GM23248 (cell line): ENCODE results near the gene AKAP7. TPM values are rescaled to one million over a fixed set of nuclear protein-coding genes. Genes with fewer than 3 reads are reported as not detected.
A peak's percentile ranks its signal among the peaks of the same experiment; 100 is the strongest.
"Not testable (repeated sequence)": the region's sequence is repeated elsewhere in the genome, so short reads cannot be mapped to it uniquely, and the experiment has no call there.

Experiments used
- DNase-seq: peaks from one replicate; pipeline ENCODE4 v3.0.0-alpha.2; 2015
- H2AFZ ChIP-seq: fragments of 200-600 bp; sonication (generic); 2 replicates; pipeline ENCODE4 v1.6.1; 2016; ENCODE audit warnings: antibody characterized with exemption
- H3F3A ChIP-seq: fragments of 200-600 bp; sonication (generic); 2 replicates; pipeline ENCODE4 v1.6.1; 2016; ENCODE audit warnings: mild to moderate bottlenecking, antibody characterized with exemption, mixed run types; ENCODE audit not compliant: insufficient read depth
- H3K27ac ChIP-seq: fragments of 200-600 bp; sonication (generic); 2 replicates; pipeline ENCODE4 v1.5.1; 2016; ENCODE audit warnings: mild to moderate bottlenecking
- H3K27me3 ChIP-seq: fragments of 200-600 bp; sonication (generic); replicated peaks from 2 replicates; pipeline ENCODE4 v1.6.1; 2016; ENCODE audit warnings: mild to moderate bottlenecking; ENCODE audit not compliant: insufficient read depth
- H3K36me3 ChIP-seq: fragments of 200-600 bp; sonication (generic); 2 replicates; pipeline ENCODE4 v1.6.1; 2016; ENCODE audit warnings: low read depth, mild to moderate bottlenecking
- H3K4me1 ChIP-seq: fragments of 200-600 bp; sonication (generic); 2 replicates; pipeline ENCODE4 v1.6.1; 2016; ENCODE audit warnings: mild to moderate bottlenecking; ENCODE audit not compliant: insufficient read depth
- H3K4me2 ChIP-seq: fragments of 200-600 bp; sonication (generic); one replicate; pipeline ENCODE4 v1.6.1; 2016; ENCODE audit warnings: mild to moderate bottlenecking; ENCODE audit not compliant: unreplicated experiment
- H3K4me3 ChIP-seq: fragments of 200-600 bp; sonication (generic); 2 replicates; pipeline ENCODE4 v1.5.1; 2016; ENCODE audit warnings: mild to moderate bottlenecking
- H3K79me2 ChIP-seq: fragments of 200-600 bp; sonication (generic); 2 replicates; pipeline ENCODE4 v1.6.1; 2016; ENCODE audit warnings: mild to moderate bottlenecking; ENCODE audit not compliant: insufficient read depth
- H3K9ac ChIP-seq: fragments of 200-600 bp; sonication (generic); 2 replicates; pipeline ENCODE4 v1.6.1; 2016; ENCODE audit warnings: mild to moderate bottlenecking
- H3K9me2 ChIP-seq: fragments of 200-600 bp; sonication (generic); 2 replicates; pipeline ENCODE4 v1.6.1; 2016; ENCODE audit warnings: mixed run types, mild to moderate bottlenecking, moderate library complexity; ENCODE audit not compliant: insufficient read depth
- H3K9me3 ChIP-seq: fragments of 200-600 bp; sonication (generic); one replicate; pipeline ENCODE4 v1.6.1; 2017; ENCODE audit warnings: low read depth
- H4K20me1 ChIP-seq: fragments of 200-600 bp; sonication (generic); 2 replicates; pipeline ENCODE4 v1.6.0; 2016; ENCODE audit not compliant: insufficient read depth
- EZH2 ChIP-seq: fragments of 200-600 bp; sonication (generic); IDR thresholded peaks from 2 replicates; pipeline ENCODE4 v1.6.1; 2018; ENCODE audit warnings: antibody characterized with exemption, mild to moderate bottlenecking; ENCODE audit not compliant: insufficient read depth, poor library complexity, severe bottlenecking
- EZH2phosphoT487 ChIP-seq: fragments of 200-600 bp; sonication (generic); IDR thresholded peaks from 2 replicates; pipeline ENCODE4 v1.6.1; 2018; ENCODE audit warnings: antibody characterized with exemption, moderate library complexity, mild to moderate bottlenecking, low read depth; ENCODE audit not compliant: insufficient read depth
- WGBS, 2 experiments: methylation state at CpG; one replicate each; pipeline ENCODE4 v1.1.6; 2015 to 2017; ENCODE audit warnings: low lambda C conversion rate in 2 of 2, low coverage in 1 of 2; ENCODE audit errors: missing lambda C conversion rate in 2 of 2; 5-methylcytosine and 5-hydroxymethylcytosine counted together
- in situ Hi-C: fragments of 300-500 bp; cut with MboI; formaldehyde crosslinking; loops from 2 replicates; pipeline ENCODE4 v1.15.0; 2020
- polyA plus RNA-seq: library from polyadenylated mRNA; unstranded; fragments of >200 nt; fragmentation: Nextera tagmentation; extraction: Ambion mirVana; gene quantifications from 2 replicates; pipeline ENCODE4 v1.2.1, GENCODE V29; 2016
- total RNA-seq: library from RNA; depleted of rRNA; stranded (reverse); fragments of >200 nt; shearing (Covaris generic); gene quantifications from 2 replicates; pipeline ENCODE4 v1.2.3, GENCODE V29; 2014; rRNA removed

AKAP7 gene
- total RNA-seq (8.2 and 11.5 TPM in 2 replicates), polyA plus RNA-seq (3.2 and 3.4 TPM in 2 replicates)

DNA sequence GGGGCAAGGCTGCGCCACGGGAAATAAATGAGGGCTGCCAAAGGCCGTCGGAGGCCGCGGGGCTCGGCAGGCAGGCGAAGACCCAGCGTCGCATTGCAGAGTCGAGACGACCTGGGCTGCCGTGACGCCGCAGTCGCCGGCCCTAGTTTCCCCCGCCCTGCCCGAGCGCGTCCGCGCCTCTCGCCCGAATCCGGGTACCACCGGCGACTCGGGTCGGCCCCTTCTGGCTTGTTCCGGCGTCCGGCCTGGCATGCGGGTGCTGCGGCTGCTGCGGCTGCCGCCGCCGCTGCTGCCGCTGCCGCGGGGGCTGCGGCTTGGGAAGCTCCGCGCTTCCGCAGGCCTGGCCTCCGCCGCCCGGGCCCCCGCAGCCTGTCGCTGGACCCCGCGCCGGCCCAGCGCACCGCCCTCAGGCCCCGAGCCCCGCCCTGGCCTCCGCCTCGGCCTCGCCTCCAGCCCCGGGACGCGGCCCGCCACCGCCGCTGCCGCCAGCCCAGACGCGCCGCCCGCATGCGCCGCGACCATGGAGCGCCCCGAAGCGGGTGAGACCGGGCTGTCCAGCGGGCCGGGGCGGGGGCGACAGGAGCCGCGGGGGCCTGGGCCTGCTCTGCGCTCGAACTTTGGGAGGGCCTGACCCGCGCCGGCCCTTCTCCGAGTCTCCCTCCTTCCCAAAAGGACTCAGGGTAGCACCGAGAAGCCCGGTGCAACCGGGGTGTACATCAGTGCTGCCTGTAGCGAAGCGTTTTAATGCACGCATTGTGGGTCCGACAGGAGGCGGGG lies at the start of gene AKAP7:
TSS of gene AKAP7 (plus strand) at position 224 of the 777 bp plus-strand sequence. CDS start at position 521, 297 bp downstream.
- H3K27me3 ChIP-seq = no peaks in the 10 kb centered on the region
- in situ Hi-C loops = no loop called here

DNA sequence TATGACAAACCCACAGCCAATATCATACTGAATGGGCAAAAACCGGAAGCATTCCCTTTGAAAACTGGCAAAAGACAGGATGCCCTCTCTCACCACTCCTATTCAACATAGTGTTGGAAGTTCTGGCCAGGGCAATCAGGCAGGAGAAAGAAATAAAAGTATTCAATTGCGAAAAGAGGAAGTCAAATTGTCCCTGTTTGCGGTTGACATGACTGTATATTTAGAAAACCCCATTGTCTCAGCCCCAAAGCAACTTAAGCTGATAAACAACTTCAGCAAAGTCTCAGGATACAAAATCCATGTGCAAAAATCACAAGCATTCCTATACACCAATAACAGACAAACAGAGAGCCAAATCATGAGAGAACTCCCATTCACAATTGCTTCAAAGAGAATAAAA lies 44.9 kb upstream of the AKAP7 start:
- H3K9me3 ChIP-seq, H3K79me2 ChIP-seq, H3K4me2 ChIP-seq, H3F3A ChIP-seq, DNase-seq, H3K4me3 ChIP-seq, H4K20me1 ChIP-seq, H3K4me1 ChIP-seq, H3K36me3 ChIP-seq, H3K27ac ChIP-seq, H3K9ac ChIP-seq, in situ Hi-C loops, H2AFZ ChIP-seq, H3K9me2 ChIP-seq, H3K27me3 ChIP-seq: not testable (repeated sequence)
- WGBS, 2 experiments = 71 to 80% methylated on average over 3 of the region's 3 CpGs

More for the DNA sequence above, at the start of gene AKAP7:
- peak; percentile 82 for DNase-seq
- WGBS, 2 experiments = 1 to 2% methylated on average over 63 to 68 of the region's 99 CpGs
- Histone ChIP-seq H3K9me2 (no peaks in the 10 kb centered on the region), H3K79me2 (no peaks in the 10 kb centered on the region), H3F3A (peaks cover 15% of the 10 kb centered on the region; the same call in 1 of the 2 replicates), H4K20me1 (no peaks in the 10 kb centered on the region), H3K4me1 (peaks cover 12% of the 10 kb centered on the region; the same call in 1 of the 2 replicates), H3K4me3 (peak within 1 kb of the TSS; percentile 96), H3K36me3 (no peaks in the 10 kb centered on the region), H3K9me3 (no peaks in the 10 kb centered on the region), H3K27ac (peak within 1 kb of the TSS; percentile 73), H3K4me2 (peak within 1 kb of the TSS; percentile 93), H2AFZ (peak within 1 kb of the TSS; percentile 97), H3K9ac (peak within 1 kb of the TSS; percentile 87)
- TF ChIP-seq EZH2 (no peak), EZH2phosphoT487 (no peak)

DNA sequence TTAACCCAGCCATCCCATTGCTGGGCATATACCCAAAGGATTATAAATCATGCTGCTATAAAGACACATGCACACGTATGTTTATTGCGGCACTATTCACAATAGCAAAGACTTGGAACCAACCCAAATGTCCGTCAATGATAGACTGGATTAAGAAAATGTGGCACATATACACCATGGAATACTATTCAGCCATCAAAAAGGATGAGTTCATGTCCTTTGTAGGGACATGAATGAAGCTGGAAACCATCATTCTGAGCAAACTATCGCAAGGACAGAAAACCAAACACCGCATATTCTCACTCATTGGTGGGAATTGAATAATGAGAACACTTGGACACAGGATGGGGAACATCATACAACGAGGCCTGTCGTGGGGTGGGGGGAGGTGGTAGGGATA lies 43.3 kb upstream of the AKAP7 start:
- H3K36me3 ChIP-seq, H3K9me3 ChIP-seq, H3K9me2 ChIP-seq, H2AFZ ChIP-seq, in situ Hi-C loops, H3K9ac ChIP-seq, H3K27ac ChIP-seq, H4K20me1 ChIP-seq, H3K4me3 ChIP-seq, H3K79me2 ChIP-seq, H3K4me1 ChIP-seq, H3K4me2 ChIP-seq, H3K27me3 ChIP-seq, H3F3A ChIP-seq, DNase-seq: not testable (repeated sequence)
- WGBS, 2 experiments = 78% methylated on average over 7 of the region's 7 CpGs

DNA sequence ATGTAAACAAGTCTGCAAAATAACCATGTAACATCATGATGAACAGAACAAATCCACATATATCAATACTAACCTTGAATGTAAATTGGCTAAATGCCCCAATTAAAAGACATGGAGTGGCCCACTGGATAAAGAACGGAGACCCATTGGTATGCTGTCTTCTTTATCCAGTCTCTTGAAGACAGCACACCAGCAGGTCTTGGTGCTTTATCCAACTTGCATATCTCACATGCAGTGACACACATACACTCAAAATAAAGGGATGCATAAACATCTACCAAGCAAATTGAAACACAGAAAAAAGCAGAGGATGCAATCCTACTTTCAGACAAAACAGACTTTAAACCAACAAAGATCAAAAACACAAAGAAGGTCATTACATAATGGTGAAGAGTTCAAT lies 41.9 kb upstream of the AKAP7 start:
- H3K9ac ChIP-seq = no peak overlapping the region
- H3K4me1 ChIP-seq = no peaks in the 10 kb centered on the region
- H4K20me1 ChIP-seq = no peaks in the 10 kb centered on the region
- H3K4me2 ChIP-seq = no peak overlapping the region
- no peaks in the 10 kb centered on the region for H3F3A ChIP-seq
- 81 to 86% methylated on average over 1 of the region's 1 CpG for WGBS, 2 experiments
- H3K27me3 ChIP-seq = no peaks in the 10 kb centered on the region; the same call in 1 of the 2 replicates
- no peaks in the 10 kb centered on the region for H3K9me2 ChIP-seq
- H3K4me3 ChIP-seq = no peak overlapping the region
- no peaks in the 10 kb centered on the region for H3K79me2 ChIP-seq
- H2AFZ ChIP-seq = no peak overlapping the region
- in situ Hi-C loops = no loop called here
- TF ChIP-seq EZH2phosphoT487 (no peak), EZH2 (no peak)
- no peaks in the 10 kb centered on the region for H3K9me3 ChIP-seq
- H3K27ac ChIP-seq = no peak overlapping the region
- DNase-seq = no peak
- no peaks in the 10 kb centered on the region for H3K36me3 ChIP-seq
